Ammon's horn (tissue), 1 donor: ENCODE measurements around the gene MARF1.
"Not testable (repeated sequence)": the region's sequence is repeated elsewhere in the genome, so short reads cannot be mapped to it uniquely, and the experiment has no call there.

ENCODE experiments used
- DNase-seq: peaks from one replicate; pipeline ENCODE4 v3.0.0-alpha.2; 2016; ENCODE audit warnings: low spot score

The MARF1 gene

DNA sequence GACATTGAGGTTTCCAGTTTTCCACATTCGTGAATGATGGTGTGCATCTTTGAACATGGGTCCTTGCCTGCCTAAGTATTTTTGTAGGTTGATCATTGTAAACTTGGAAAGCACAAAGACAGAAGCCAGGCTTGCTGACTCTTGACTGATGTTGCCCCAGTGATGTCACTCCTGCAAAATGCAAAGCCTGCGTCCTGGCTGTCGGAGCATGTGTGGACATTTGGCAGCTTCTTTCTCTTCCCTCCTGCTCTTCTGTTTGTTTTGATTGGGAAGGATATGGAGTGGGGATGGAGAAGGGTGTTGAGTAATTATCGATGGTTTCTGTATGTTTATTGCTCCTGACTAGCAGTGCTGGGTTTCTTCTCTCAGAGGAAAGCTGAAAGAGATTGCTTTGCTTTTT, 10.3 kb upstream of the MARF1 start:
- DNase-seq: no peak

DNA sequence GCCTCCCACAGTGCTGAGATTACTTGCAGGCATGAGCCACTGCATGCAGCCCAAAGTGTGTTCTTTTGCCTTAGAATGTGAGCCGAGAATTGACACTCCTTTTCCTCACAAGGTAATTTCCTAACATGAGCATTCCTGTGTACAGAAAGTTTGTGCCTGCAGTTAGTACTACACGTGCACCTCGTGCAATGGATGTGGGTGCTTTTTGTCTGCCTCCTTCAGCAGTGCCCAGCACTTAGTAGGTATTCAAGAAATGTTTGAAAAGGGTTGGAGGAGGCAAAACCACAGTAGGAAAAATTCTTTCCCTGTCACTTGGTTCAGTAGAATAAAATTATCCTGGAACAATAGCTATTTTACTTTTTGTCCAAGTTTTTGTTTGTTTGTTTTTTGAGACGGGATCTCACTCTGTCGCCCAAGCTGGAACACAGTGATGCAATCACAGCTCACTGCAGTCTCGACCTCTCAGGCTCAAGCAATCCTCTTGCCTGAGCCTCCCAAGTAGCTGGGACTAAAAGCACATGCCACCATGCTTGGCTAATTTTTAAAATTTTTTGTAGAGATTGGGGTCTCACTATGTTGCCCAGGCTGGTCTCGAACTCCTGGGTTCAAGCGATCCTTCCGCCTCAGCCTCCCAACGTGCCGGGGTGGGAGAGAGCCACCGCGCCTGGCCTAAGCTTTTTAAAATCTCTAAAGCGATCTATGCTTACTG, 9.5 kb upstream of the MARF1 start:
- DNase-seq: no peak

DNA sequence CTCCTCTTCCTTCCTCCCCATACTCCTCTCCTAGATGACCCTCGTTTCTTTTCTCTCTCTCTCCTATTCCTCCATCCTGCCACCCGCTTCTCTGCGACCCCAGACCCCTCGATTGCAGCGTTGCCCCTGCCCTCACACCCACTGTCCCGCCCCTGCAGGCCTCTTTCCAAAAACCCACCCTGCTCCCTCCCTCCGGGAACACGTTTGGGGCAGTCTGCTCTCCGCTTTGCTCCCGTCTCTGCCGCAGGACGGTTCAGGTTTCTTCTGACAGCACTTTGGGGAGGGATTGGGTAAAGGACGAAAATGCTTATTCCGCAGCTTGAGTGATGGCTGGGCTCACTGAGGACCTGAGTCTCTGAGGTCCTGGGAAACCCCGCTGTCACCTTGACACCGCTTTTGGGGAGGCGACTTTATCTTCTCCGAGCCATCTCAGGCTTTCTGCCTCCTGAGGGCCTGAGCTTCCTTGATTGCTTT, 7.8 kb upstream of the MARF1 start:
- no peak for DNase-seq

DNA sequence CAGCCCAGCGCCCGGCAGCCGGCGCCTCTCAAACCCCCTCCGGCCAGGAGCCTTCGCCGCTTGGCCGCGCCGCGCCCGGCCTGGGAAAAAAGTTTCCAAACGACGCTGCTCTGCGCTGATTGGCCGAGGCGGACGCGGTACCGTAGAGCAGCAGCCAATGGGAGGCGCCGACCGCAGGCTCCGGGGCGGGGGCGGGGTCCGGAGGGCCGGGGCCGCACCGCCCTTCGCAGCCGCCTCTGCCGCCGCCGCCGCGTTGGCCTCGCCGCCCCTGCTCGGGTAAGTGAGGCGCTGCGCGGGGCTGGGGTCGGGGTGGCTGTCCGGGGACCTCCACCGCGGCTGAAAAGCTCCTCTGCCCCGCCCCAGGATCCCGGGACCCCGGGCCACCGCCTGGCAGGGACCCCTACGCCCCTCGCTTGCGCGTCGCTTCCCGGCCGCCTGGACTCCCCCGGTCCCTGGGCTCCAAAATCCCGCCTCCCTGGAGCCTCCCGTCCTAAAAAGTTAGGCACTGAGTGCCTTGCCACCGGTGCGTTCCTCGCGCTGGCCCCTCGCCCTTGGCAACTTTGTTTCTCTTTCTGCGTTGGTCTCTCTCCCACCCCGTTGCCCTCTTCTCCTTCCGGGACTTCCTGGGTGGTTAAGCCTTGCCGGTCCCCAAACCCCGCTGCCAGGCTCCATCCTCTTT, 7.2 kb upstream of the MARF1 start, which contains the start of gene NDE1:
Gene NDE1, plus strand, starts transcription at position 227 of the 679 bp plus-strand sequence. CDS start 14,534 bp downstream, outside the sequence.
- peak; percentile 94 for DNase-seq

DNA sequence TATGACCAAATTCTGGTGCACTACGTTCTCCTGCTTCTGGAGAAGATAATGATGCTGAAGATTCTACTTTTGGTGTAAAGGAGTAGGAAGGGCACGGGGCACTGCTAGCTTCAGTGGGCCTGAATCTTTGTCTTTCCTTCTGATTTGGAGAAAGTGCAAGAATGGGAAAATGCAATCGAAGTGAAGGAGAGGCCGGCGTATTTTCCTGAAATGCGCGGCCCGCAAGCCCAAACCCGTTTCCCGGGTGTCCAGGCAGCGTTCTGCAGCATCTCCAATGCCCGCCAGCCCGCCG, 6.7 kb upstream of the MARF1 start:
- no peak for DNase-seq

DNA sequence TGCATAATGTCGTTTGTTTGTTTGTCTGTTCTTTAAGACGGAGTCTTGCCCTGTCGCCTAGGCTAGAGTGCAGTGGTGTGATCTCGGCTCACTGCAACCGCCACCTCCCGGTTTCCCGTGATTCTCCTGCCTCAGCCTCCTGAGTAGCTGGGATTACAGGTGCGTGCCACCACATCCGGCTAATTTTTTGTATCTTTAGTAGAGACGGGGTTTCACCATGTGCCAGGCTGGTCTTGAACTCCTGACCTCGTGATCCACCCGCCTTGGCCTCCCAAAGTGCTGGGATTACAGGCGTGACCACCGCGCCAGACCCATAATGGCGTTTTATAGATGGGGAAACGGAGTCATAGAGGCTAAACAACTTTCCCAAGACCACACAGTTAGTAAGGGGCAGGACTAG, 6.4 kb upstream of the MARF1 start:
- DNase-seq: not testable (repeated sequence)

DNA sequence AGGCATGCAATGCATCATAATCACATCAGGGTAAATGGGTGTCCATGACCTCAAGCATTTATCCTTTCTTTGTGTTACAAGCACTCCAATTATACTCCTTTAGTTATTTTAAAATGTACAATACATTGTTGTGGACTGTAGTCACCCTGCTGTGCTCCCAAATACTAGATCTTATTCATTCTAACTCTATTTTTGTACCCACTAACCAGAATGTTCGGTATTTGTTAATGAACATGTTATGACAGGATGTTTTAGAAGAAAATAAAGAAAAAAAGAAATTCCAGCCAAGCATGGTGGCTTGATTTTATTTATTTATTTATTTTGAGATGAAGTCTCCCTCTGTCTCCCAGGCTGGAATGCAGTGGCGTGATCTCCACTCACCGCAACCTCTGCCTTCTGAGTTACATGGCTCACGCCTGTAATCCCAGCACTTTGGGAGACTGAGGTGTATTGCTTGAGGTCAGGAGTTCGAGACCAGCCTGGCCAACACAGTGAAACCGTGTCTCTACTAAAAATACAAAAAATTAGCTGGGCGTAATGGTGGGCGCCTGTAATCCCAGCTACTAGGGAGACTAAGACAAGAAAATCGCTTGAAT, 5.3 kb upstream of the MARF1 start:
- no peak for DNase-seq

DNA sequence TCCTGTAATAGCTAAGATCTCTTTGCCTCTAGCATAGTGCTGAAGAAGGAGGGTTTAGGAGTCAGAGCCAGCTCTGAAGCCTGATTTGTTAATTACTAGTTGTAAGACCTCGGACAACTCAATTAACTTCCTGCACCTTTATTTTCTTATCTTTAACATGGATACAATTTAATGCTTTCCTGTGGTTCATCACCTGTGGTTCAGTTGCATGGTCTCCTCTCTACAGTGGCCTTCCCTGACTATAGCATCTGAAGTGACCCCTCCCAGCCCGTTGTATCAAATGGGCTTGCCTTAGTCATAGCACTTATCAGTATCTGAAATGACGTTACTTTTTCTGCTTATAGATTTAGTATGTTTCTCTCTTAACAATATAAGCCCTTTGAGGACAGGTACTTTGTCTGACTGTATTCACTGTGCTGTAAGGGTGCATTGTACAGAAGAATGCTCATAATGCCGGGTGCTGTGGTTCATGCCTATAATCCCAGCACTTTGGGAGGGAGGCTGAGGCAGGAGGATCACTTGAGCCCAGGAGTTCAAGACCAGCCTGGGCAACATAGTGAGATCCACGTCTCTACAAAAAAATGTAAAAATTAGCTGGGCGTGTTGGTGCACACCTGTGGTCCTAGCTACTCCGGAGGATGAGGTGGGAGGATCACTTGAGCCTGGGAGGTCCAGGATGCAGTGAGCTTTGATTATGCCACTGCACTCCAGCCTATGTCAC, 4.5 kb upstream of the MARF1 start:
- DNase-seq: no peak

DNA sequence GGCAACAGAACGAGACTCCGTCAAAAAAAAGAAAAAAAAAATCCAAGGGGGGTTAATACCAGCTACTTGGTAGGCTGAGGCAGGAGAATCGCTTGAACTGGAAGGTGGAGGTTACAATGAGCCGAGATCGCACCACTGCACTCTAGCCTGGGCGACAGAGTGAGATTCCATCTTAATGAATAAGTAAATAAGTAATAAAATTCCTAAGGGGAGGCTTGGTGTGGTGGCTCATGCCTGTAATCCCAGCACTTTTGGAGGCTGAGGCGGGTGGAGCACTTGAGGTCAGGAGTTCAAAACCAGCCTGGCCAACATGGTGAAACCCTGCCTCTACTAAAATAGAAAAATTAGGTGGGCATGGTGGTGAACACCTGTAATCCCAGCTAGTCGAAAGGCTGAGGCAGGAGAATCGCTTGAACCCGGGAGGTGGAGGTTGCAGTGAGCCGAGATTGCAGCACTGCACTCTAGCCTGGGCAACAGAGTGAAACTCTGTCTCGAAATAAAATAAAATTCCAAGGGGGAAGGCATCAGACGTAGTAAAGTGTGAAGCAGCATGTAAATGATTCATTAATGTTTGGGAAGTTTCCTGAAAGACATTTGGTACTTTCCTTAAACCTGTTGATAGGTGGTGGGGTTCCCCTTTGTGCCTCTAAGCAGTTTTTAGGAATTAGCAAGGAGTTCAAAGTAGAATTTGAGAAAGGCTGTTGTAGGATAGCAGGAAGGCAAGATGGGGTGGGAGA, 3.8 kb upstream of the MARF1 start:
- not testable (repeated sequence) for DNase-seq

DNA sequence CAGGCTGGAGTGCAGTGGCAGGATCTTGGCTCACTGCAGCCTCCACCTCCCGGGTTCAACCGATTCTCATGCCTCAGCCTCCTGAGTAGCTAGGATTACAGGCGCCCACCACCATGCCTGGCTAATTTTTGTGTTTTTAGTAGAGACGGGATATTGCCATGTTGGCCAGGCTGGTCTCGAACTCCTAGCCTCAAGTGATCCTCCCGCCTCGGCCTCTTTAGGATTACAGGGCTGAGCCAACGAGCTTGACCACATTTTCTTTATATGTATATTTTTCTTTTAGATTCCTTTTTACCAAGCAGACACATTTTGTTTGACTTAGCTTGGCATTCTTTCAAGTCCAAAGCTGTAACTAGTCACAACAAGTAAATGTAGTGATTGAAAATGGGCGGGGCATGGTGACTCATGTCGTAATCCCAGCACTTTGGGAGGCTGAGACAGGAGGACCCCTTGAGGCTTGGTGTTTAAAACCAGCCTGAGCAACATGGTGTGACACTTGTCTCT, 2.1 kb upstream of the MARF1 start:
- not testable (repeated sequence) for DNase-seq

DNA sequence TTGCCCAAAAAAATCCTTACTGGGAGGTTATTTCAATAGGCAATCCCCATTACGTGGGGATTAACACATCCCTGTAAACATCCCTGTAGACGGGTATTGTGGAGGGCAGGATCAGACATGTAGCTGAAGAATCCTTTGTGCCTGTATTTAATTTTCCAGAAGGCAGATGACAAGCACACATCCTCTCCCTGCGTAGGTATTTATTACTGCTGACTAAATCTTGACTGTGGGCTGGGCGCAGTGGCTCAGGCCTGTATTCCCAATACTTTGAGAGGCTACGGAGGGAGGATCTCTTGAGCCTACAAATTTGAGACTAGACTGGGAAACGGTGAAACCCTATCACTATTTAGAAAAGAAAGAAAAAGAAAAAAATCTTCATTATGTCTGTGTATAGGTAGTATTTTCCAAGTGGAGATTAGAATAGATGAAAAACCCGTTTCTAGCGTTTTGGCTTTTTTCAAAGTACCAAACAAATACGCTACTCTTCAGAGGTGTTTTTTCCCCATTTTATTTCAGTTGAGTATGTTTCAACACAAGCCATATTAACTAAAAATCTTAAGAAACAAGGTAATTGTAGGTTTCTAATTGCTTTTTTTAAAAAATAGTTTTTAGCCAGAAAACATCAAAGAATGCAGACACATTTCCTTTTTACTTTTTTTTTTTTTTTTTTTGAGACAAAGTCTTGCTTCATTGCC, 1.5 kb upstream of the MARF1 start:
- DNase-seq: no peak

DNA sequence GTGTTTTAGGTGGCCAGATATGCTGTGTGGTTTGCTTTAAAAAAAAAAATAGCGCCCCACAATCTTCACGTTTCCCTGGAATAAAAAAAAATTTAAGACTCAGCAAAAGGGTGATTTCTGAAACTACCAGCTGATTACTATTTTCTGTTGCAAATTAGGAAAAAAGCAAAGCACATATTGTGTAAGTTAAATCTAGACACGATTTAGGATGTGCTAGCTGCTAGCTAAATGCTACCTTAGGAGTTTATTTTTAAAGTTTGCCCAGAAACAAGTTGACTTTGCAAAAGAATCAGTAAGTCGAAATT, 944 bp upstream of the MARF1 start:
- DNase-seq: no peak

DNA sequence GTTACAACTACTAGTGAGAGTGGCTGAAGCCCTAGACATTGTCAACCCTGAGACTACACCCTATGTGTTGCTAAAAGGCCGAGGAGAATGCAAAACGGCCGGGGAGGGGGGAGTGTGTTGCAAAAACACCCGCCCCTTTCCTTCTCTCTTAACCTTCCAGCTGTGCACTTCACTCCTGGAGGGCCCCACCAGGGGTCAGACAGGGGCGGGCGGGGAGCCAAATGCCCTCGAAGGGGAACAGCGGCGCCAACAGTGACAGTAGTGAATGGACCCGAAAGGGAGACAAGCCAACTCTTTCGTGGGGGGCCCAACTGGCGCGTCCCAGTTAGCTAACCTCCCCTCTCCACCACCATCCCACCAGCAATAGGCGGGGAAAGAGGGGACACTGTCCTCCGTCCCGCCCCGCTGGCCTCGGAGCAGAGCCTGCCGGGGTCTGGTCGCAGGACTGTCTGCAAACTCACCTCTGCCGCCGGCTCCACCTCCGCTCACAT, 352 bp downstream of the MARF1 start:
- no peak for DNase-seq

DNA sequence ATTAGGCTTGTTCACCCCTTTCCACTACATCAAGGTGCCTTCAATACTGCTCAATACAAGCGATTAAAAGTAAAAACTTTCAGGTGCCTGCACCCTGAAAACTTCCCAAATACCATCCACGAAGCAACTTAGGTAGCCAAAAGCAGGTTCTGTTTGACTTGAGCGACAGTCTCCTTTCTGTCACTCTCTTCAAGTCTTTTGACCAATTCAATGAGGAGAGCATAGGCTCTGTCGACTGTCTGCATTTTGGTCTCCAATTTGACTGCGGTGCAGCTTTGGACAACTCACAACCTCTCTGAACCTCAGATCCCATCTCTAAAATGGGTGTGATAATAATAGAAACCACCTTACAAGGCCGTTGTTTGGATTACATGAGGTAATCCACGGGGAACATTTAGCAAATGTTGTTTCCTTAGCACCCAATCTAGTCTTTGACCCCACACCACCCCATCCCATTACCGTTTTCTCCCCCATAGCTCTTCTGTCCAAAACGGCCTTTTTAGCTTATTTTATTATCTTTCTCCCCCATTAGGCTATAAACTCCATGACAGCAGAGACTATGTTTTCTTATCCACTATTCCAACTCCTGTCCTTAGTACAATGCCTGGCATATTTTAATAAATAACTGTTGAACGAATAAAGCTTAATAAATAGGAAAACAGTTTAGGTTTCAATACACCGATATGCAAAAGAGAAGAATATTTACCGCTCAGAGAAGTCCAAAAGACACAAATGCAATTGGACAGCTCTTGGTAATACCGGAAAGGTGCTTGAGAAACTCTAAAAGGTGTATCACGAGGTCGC, 999 bp downstream of the MARF1 start:
- no peak for DNase-seq

DNA sequence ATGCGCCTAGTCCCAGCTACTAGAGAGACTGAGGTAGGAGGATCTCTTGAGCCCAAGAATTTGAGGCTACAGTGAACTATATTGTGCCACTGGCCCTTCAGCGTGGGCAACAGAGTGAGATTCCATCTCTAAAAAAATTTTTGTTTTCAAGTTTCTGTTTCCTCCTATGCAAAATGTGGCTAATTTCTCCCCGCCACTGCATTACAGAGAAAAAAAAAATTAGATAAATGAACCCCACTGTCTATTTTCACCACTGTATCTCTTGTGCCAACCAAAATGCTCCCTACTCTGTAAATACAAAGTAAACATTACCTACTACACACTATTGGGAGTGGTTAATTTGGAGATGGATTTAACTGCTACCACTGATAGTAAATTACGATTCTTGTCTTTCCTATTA, 2.0 kb downstream of the MARF1 start:
- DNase-seq: no peak

DNA sequence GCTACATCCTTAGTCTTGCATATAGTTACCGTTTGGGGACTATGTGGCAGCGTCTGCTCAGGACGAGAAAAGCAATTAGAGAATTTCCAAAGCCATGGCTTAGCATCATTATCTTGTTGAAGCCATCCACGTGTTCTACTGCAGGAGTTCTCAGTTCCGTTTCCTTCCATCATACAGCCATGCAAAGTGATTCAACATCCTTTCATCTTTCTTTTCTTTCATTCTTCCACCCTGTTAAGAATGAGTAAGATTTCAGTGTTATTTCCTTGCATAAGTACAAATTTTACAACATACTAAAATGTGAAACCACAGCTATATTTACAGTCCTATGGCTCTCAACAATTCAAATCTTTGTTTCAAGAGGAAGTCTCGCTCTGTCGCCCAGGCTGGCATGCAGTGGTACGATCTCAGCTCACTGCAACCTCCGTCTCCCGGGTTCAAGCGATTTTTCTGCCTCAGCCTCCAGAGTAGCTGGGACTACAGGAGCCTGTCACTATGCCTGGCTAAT, 3.8 kb downstream of the MARF1 start:
- DNase-seq: no peak

DNA sequence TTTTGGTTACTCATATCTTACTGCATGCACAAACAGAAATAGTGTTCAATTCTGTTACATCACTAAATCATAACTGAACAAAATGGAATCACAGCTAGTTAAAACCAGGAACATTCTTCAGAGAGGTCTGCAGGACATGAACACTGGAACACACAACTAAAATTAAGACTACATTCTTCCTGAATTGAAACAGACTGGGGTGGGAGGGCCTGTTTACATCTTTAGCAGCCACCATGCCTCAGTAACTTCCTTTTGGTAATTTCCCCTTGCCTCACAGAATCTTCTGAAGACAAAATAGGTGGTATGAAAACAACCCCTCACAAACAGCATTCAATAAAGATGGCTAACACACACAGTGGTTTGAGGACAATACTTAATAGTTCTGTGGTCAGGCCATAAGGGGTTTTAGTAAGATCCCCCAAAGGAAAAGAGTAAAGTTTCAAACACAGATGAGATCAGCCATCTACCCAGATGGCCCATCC, 6.5 kb downstream of the MARF1 start:
- DNase-seq: no peak

DNA sequence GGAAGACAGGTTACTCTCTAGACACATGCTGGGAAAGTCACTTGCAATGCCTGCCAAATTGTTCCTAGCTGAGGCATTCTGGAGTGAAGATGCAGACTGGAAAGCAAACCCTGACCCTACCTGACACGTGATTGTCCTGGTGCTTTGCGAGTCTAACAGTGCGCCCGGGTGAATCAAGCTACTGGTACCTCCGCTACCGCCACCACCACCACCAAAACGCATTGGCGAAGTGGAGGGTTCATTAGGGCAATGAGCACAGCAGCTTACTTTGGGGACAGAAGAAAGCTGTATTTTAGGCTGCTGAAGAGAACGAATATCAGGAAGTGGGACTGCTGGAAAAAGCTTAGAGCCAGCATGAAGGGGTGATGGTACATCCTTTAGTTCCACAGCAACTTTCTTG, 7.0 kb downstream of the MARF1 start:
- DNase-seq: no peak

DNA sequence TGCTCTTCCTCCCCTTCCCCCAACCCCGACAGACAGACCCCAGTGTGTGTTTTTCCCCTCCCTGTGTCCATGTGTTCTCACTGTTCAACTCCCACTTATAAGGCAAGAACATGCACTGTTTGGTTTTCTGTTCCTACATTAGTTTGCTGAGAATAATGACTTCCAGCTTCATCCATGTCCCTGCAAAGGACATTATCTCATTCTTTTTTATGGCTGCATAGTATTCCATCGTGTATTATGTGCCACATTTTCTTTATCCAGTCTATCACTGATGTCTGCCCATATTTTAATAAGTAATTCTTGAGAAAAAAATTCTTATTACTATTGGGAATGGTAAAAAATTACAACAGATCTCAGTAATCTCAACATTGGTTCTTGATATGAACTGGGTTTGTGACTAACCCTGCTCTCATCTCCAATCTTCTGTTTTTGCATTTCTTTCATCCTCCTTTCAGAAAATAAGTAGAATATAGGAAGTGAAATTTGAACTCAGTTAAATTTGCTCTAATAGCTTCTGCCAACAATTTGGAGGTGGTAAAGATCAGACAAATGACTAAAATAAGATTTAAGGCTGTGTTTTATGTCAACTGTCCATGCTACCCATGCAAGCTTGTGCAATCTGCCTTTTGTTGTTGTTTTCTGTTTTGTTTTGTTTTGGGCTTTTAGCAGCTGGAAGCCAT, 11.1 kb downstream of the MARF1 start:
- no peak for DNase-seq
